ENCODE measurements around the gene LRP2BP.

DNA sequence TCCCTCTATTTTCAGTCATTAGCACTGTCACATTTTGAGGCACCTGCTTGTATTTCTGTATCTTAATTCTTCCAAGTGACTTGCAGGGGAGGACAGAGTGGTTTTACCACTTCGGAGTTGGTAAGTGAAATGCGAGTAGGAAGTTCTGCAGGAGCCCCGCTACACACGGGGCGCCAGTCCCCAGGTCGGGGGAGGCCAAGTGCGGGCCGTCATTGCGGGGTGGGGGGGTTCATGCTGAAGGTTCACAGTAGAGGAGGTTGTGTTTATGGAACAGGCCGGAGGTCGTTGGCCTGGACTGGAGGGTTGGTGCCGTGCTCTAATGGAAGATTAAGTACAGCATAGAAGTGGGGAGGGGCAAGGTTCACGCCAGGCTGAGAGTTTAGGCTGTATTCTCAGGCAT is 44.0 kb downstream of the LRP2BP start:
- TF ChIP-seq, protein P1, sequence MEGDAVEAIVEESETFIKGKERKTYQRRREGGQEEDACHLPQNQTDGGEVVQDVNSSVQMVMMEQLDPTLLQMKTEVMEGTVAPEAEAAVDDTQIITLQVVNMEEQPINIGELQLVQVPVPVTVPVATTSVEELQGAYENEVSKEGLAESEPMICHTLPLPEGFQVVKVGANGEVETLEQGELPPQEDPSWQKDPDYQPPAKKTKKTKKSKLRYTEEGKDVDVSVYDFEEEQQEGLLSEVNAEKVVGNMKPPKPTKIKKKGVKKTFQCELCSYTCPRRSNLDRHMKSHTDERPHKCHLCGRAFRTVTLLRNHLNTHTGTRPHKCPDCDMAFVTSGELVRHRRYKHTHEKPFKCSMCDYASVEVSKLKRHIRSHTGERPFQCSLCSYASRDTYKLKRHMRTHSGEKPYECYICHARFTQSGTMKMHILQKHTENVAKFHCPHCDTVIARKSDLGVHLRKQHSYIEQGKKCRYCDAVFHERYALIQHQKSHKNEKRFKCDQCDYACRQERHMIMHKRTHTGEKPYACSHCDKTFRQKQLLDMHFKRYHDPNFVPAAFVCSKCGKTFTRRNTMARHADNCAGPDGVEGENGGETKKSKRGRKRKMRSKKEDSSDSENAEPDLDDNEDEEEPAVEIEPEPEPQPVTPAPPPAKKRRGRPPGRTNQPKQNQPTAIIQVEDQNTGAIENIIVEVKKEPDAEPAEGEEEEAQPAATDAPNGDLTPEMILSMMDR (IDR thresholded peaks at IDR 0.05; ENCODE audit: insufficient read depth, low read depth, low read length) = no peak
- no peak for TF ChIP-seq EZH2 (IDR thresholded peaks at IDR 0.05; ENCODE audit: insufficient read depth, low read length)
